HG03442 (cell line): ENCODE data around the gene IRF2.

Experiments used
- ATAC-seq: cut with Tn5 transposase; IDR thresholded peaks from one replicate; pipeline ENCODE4 v1.9.1; 2021; ENCODE audit warnings: mild to moderate bottlenecking, moderate library complexity; ENCODE audit not compliant: unreplicated experiment

IRF2 gene

DNA sequence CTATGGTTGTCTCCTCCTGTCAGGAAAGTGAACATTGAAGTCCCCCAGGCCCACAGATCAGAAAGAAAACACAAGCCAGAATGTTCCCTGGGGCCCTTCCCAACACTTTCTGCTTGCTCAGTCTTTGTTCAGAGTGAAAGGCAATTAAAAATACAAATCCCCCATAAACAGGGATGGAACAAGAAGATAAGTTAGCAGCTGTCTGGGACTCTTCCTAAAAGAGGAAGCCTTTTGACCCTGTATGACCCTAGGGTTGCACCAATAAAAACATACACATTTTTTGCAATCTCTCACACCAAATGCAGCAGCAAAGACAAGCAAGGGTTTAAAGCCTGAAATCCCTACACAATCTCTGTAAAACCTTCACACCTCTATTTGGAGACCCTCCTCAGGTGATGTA, 22.6 kb downstream of the IRF2 start:
- no peak for ATAC-seq

DNA sequence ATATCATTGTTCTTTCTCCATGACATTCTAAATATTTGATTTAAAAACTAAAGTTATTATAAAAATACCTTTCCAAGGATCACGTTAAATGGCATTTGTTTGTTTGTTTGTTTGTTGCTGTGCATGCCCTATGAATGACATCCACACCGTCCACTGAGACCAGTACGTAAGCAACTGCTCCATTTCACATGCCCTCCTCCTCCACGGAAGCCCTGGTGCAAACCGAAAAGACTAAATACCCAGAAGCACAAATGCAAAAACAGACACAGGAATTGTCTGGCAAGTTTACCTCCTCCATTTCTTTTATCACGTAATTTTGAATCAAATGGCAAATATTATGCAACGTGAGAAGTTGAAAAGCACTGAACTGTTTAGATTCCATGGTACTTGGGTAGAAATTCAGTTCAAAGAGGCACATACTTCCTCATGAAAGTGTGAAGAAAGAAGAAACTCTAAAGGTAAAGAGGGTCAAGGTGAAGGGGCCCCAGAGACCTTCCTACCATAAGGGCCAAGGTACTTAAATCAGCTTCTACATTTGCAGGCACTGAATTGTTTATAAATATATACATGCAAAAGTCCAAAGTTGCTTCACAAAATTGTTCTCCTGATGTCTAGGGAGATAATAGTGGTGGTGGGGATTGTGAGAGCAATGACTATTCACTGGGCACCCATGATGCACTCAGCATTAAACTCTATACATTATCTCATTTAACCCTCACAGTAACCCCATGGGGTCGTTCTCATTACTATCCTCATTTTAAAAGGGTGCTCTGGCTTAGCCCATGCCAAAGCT, 23.4 kb downstream of the IRF2 start:
- no peak for ATAC-seq

DNA sequence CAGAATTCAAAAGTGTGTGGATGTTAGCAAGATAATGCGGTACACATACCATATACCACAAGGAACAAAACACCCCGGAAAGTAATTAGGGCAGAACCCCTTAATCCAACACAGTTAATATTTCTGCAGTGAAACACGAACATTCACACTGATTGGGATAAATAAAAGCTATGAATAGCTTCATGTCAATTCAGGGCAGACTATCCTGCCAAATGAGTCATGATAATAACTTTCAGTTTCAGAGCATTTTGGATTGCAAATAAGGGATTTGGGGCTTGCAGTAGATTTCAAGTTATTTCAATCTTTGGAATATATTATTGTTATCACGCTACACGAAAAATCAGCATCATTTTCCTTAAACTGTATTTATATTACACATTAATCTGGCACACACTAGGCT, 24.3 kb downstream of the IRF2 start:
- no peak for ATAC-seq

DNA sequence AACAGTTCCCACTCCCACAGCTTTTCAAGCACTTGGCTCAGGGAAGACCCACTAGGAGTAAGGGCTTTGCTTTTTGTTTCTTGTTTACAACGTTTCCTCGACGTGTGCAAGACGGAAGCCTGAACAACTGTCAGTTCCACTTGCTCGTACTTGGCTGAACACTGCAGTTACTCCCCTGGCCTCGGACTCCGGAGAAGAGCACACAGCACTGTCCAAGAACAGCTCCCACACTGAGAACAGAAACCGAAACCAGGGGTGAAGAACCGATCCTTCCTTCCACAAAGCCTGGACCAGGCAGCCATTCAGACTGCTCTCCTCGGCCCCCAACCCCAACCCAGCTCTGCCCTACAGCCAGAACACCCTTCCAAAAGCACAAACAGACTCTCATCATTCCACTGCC, 25.5 kb downstream of the IRF2 start:
- ATAC-seq: no peak

DNA sequence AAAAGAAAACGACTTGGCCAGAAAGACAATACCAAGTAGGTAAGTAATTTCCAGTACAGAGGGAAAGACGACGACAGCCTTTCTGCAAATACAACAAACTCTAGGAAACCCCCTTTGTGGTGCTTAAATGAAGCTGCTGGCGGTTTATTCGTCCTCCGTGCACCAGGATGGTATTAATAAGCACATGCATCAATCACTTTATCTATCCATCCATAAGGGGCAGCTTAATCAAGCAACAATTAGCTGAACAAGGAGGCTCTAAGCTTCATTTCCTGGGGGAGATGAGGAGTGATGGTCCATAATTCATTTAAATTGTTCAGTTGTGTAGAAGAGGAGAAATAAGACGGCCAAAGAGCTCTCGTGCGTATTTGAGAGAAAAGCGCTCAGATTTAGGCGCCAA, 26.2 kb downstream of the IRF2 start:
- ATAC-seq: no peak

DNA sequence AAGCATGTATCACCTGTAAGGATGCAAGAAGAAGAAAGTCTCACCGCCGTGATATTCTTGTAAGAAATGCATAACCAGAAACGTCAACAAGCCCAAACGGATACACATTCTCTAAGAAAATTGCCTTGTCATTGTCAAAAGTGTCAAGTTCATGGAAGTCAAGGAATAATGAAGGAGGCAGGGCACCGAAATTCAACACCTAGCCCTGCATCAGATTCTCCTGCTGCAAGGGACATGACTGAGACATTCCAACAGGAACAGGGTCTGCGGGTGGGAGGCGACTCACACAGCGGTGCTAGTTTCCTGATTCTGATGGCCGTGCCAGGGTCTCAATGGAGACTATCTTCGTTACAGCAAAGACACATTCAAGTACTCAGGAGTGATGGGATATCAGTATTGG, 26.7 kb downstream of the IRF2 start:
- ATAC-seq: no peak

DNA sequence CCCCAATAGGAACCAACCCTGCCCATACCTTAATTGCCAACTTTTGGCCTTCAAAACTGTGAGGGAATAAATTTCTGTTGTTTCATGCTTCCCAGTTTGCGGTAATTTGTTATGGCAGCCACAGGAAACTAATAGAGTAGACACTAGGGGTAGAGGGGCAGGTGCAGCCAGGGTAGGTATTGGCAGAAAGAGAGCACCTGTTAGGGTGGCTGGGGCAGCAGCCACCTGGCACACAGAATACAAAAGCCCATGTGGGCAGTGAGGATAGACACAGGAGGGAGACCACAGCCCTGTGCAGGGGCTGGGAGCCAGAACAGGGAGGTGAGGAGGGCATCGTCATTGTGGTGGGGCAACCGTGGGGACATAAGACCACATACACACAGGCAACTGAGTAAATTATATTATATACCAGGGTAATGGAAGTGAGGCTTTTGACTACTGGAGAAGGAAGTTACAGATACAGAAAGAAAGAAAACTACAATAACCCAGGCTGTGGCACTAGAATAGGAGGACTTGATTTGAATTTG, 28.2 kb downstream of the IRF2 start:
- no peak for ATAC-seq

DNA sequence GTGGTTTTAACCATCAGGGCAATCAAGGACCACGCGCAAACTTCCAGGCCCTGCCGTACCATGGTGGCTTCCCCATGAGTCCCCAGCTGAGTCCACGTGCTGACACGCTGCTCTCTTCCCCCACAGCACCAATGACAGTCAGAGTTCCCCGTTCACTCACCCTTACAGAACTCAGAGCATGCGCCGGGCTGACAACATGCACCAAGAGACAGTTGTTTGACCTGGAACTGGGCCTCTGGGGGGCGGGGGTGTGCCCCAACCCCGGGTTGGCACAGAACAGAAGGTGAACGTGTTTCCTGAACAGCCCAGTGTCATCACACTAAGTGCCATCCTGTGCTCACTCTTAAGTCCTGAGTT, 29.4 kb downstream of the IRF2 start:
- peak; percentile 63 for ATAC-seq

DNA sequence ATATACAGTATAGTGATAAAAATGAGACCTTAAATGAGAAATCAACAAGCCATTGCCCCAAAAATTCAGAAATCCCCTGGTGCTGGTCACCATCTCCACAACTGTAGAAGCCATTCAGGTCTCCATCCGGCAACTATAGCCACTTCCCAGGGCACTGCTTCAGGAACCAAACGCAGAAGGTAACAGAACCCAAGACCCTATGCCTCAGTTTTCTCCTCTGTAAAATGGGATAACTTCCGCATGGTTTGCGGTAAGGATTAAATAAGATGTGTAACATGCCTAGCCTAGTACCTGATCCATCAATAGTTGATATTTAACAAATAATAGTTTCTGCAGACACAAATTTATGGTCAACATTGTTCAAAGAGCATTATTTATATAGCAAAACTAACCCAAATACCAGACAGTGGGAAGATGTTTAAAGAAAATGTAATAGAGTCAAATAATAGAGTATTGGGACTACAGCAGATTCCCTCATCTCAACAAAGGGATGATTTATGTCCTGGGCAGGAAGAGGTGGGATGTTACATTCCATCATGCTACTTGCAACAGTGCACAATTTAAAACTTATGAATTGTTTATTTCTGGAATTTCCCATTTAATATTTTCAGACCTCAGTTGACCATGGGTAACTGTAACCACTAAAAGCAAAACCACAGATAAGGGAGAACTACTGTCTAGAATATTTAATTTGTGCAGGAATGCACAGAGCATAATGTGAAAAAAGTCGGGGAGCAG, 30.0 kb downstream of the IRF2 start:
- ATAC-seq: no peak

DNA sequence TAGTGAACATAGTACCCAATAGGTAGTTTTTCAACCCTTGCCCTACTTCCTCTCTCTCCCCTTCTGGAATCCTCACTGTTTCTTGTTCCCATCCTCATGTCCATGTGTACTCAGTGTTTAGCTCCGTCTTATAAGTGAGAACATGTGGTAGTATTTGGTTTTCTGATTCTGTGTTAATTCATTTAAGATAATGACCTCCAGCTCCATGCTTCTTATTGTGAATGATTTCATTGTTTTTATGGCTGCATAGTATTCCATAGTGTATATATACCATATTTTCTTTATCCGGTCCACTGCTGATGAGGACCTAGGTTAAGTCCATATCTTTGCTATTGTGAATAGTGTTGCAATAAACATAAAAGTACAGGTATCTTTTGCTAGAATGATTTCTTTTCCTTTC, 31.0 kb downstream of the IRF2 start:
- ATAC-seq: no peak

DNA sequence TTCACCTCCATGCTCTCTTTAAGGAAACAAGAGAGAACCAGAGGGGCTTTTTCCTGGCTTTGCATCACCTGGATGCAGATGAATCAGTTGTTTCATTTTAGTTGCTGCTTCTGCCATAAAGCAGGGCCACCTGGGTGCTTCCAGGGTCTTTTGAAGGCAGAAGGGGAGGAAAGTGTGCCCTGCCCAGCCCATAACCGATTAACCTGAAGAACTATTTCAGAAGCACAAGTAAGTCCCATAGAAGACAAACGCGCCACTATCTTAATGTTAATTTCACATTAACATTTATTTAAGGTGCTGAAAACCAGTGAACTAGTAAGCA, 32.1 kb downstream of the IRF2 start:
- no peak for ATAC-seq

DNA sequence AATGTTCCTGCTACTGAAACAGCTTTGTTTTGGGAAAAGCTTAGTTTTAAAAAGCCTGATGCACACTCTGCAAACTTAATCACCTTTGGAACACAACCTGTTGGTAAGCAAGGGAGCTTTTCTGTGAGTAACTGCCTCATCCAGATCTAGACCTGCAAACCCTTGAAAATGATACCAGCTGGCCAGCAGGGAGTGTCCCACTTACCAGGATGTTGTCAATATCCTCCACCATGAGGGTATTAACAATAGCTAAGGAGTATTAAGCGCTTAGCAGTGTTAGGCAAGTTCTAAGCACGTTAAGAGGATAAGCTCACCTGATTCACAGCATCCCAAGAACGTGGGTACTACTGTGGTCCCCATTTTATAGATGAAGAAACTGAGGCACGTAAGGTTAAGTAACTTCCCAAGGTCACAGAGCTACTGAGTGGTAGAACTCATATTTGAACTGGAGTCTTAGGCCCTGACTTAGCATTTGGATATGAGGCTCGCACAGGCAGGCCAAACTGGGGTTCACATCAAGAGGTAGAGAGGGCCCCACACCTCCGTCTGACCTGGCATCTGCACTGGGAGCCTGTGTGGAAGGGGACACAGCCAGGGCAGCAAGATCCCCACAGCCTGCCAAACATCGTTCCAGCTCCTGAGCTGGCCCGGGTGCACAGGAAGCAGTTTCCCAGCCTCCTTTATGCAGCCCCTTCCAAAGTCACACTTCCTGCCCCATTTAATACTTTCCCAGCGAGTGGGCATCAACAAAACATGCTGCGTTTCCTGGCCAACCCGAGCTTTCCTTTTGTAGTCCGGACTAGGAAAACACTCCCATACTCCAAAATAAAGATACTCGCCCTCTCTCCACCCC, 32.7 kb downstream of the IRF2 start:
- no peak for ATAC-seq

DNA sequence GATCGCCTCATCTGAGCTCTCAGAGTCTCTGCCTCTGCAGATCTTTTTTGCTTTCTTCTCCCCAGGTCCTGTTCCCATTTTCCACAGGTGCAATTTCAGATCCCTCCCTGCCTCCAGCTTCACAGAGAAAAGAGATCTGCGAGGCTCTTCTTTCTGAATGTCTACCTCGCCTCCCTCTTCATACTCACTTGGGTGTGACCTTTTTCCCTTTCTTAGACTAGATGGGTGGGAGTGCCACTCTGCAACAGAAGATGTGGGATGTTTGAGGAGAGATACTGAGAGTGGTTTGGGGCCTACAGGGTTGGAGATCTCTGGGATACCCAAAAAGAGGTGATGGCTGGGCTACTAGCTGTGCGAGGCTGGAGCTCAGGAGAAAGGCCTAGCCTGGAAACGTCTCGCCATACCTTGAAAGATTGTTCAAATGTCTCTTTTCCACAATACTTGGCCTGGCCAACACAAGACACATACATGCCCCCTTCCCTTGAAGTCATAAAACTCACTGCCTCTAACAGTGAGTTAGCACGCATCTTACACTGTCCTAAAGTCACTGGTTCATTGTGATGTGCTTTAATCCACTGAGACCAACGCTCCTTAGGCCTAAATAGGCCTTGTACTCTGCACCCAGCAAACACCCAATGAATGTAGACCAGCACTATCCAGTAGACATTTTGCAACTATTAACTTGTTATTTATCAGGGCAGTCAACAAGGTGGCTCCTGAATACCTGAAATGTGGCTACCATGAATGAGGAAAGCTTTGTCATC, 33.6 kb downstream of the IRF2 start:
- no peak for ATAC-seq

DNA sequence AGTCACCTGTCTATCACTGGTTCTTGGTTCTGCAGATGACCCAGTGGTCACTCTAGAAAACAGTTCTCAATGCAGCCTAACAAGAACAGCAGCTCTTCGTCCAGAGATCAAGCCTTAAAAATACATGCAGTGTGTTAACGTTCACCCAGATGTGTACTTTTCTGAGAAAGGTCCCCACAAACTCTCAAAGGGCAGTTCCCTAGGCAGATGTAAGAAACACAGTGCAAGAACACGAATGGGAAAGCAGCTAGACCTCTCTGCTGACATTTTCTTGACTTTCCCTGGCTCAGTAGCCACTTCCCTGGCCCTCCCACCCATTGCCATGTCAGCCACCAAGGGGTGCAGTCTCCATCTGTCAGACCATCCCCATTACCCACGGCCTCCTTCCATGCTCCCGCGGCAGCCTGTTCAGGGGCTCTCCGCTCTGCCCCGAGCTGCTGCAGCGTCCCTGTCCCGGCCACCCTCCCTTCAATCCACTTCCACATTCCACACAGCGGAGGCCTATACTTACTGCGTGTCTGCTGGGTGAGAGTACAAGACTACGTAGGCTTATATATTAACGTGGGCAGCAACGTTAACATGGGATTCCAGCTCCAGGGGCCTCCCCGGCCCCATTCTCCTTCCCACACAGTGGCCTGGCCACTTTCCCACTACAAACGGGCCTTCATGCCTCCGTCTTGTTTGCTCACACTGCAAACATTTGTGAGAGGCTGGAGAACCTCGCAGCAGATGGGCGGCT, 34.3 kb downstream of the IRF2 start:
- no peak for ATAC-seq

DNA sequence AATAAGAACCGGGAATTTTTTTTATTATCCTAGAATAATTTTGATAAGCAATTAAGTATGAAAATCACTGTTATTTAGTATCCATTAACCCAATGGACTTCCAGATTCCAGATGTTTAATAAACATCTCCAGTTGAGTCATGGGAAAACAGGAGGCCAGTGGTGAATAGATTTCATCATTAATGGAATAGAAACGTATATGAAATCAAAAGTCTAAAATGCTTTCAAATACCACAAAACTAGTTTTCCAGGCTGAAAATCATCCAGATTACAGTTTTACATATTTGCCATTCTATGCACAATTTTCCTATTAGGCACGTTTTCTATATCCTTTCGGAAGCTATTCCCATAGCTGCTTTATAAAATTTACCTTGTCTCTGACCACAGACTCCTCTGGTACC, 35.0 kb downstream of the IRF2 start:
- ATAC-seq: no peak

DNA sequence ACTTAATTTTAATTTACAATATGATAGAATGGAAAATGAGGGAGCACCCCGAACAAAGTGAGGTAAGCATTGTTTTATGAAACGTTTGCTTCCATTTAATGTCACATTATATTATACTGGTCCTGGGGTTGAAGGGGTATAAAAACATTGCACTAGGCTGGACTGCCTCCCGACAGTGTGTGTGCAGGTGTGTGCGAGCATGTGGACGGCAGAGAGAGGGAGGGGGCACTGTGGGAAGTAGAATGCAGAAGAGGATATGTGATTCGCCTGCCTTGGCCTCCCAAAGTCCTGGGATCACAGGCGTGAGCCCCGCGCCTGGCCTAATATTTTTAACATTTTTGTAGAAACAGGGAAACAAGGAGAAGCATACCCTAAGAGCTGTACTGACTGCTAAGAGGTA, 36.0 kb downstream of the IRF2 start:
- ATAC-seq: no peak

DNA sequence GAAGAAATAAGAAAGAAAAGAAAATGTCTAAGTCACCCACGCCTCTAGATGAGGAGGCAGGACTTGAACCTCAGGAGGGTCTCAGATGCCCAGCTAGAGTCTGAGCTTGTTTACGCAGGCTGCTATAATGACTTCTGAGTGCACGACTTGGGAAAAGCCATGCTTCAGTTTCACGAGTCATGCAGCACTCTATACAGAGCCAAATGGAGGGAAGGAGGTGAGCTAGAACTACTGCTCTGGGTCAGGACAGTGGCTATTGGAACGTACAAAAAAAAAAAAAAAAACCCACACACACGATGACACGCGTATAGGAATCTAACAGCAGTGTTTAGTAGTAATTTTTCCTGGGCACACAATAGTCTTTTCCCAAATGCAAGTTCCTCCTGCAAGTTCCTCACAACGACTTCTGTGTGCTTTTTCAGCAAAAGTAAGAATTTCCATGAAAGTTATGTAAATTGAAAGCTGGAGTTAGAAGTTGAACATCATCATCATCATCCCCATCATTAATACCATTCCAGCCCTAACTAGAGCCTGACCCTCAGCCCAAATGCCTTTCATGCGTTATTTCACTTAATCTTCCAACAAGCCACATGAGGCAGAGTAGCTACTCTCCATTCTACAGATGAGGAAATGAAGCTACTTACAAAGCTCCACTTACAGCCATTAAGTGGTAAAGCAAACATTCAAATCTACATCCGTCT, 36.6 kb downstream of the IRF2 start:
- ATAC-seq: no peak

DNA sequence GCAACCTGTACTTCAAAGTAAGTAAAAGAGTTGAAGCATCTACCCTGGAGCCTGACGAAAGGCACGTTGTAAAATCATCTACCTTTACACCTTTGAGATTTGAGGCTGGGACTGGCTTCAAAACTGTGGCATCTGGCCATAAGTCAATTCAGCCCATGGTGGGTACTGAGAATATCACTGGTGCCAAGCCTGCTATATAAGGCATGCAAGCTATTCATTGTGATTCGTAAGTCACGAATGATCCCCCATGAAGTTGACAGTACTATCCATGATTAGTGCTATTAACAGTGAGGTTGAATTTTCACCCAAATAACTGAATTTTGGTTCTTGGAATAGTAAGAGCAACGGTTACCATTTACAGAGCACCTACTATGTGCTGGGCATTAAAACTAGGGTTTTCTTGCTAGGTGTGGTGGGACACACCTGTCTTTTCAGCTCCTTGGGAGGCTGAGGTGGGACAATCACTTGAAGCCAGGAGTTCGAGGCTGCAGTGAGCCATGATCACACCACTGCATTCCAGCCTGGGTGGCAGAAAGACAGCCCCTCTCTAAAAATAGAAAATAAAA, 39.8 kb downstream of the IRF2 start:
- ATAC-seq: no peak

DNA sequence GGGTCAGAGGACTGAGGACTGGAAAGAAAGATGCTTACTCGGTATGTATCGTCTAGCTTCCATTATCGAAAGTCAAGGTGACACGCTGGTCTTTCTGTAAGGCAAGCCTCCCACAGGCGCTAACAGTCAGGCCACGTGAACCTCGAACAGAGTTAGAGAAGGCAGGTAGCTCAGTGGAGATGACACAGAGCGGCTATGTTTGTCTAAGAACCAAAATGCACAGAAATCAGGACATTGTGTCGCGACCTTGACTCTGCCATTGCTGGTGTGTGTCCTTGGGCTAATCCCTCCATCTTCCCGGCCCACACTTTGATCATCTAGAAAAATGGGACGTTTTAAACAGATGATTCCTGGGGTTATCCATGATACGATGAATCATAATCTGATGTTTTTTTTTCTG, 40.3 kb downstream of the IRF2 start:
- ATAC-seq: no peak
